Lower lobe of right lung (tissue), 2 donors: ENCODE data around the gene SPATA32. TPM values are rescaled to one million over a fixed set of nuclear protein-coding genes. Genes with fewer than 3 reads are reported as not detected.

Source experiments
- ATAC-seq, 2 donors: fragments of 200-7000 bp; cut with Tn5 transposase; one replicate each; pipeline ENCODE4 v1.9.1; 2020 to 2022; ENCODE audit warnings: mild to moderate bottlenecking in 2 of 2, moderate library complexity in 2 of 2
- DNase-seq: peaks from one replicate; pipeline ENCODE4 v3.0.0-alpha.2; 2020
- H3K27ac ChIP-seq: fragments of 200-600 bp; one replicate; pipeline ENCODE4 v1.8.0; 2022
- H3K27me3 ChIP-seq: fragments of 200-600 bp; one replicate; pipeline ENCODE4 v1.8.0; 2022; ENCODE audit warnings: low read depth
- H3K36me3 ChIP-seq: fragments of 200-600 bp; one replicate; pipeline ENCODE4 v1.8.0; 2022; ENCODE audit warnings: mild to moderate bottlenecking
- H3K4me1 ChIP-seq: fragments of 200-600 bp; one replicate; pipeline ENCODE4 v1.8.0; 2022
- H3K4me3 ChIP-seq: fragments of 200-600 bp; one replicate; pipeline ENCODE4 v1.8.0; 2022; ENCODE audit warnings: mild to moderate bottlenecking
- H3K9me3 ChIP-seq: fragments of 200-600 bp; one replicate; pipeline ENCODE4 v1.8.0; 2022
- CTCF ChIP-seq: fragments of 200-600 bp; IDR thresholded peaks from one replicate; pipeline ENCODE4 v1.8.0; 2022; ENCODE audit warnings: antibody characterized with exemption, mild to moderate bottlenecking
- intact Hi-C: fragments of 100-400 bp; cut with DNase I; formaldehyde crosslinking; loops from one replicate; pipeline ENCODE4 v1.11.0; 2022
- total RNA-seq: library from RNA; stranded (reverse); fragmentation: NEBNext Ultra II Directional; extraction: Animal tissue kit (Norgen Biotek cat#: 25700); gene quantifications from one replicate; pipeline ENCODE4 v1.2.1, GENCODE V29; 2021
- donor health status: DM: no; HTN: yes; CAD: no; lungs with severe emphysema.

SPATA32 gene
- total RNA-seq, 1 donor from 2014 or later = not detected

- ATAC-seq (no peak), DNase-seq (no peak)
- H3K27me3 ChIP-seq = no peaks in the 10 kb centered on the region
- peaks cover 13% of the 10 kb centered on the region for H3K4me1 ChIP-seq
- intact Hi-C loops = no loop called here
- H3K36me3 ChIP-seq = peaks cover 71% of the 10 kb centered on the region
- H3K4me3 ChIP-seq = no peak overlapping the region
- no peak for TF ChIP-seq CTCF
- H3K9me3 ChIP-seq = no peaks in the 10 kb centered on the region
- no peak overlapping the region for H3K27ac ChIP-seq
These were observed 24.2 kb downstream of the SPATA32 start for GRCh38 chr17:45237686-45238085.

GRCh38 chr17:45236282-45236606, 25.6 kb downstream of the SPATA32 start:
- Histone ChIP-seq H3K9me3 (no peaks in the 10 kb centered on the region), H3K27ac (no peak overlapping the region), H3K36me3 (peaks cover 60% of the 10 kb centered on the region), H3K4me1 (peaks cover 21% of the 10 kb centered on the region), H3K27me3 (no peaks in the 10 kb centered on the region), H3K4me3 (no peak overlapping the region)
- intact Hi-C loops = no loop called here
- no peak for DNase-seq
- no peak for ATAC-seq
- no peak for TF ChIP-seq CTCF

GRCh38 chr17:45235416-45236281, 26.2 kb downstream of the SPATA32 start:
- TF ChIP-seq CTCF = peak; percentile 82
- peaks cover 54% of the 10 kb centered on the region for H3K36me3 ChIP-seq
- no peak overlapping the region for H3K27ac ChIP-seq
- ATAC-seq = peak; percentile 62 to 75
- no peak overlapping the region for H3K4me3 ChIP-seq
- H3K9me3 ChIP-seq = no peaks in the 10 kb centered on the region
- DNase-seq = peak; percentile 85
- H3K27me3 ChIP-seq = no peaks in the 10 kb centered on the region
- intact Hi-C loops = no loop called here
- peaks cover 21% of the 10 kb centered on the region for H3K4me1 ChIP-seq

GRCh38 chr17:45234641-45235415, 27.1 kb downstream of the SPATA32 start:
- Histone ChIP-seq H3K9me3 (no peaks in the 10 kb centered on the region), H3K4me3 (no peak overlapping the region), H3K27me3 (no peaks in the 10 kb centered on the region), H3K27ac (no peak overlapping the region), H3K36me3 (peaks cover 46% of the 10 kb centered on the region), H3K4me1 (peaks cover 22% of the 10 kb centered on the region)
- ATAC-seq (peak in 1 of 2 donors; percentile 34), DNase-seq (no peak)
- intact Hi-C loops = no loop called here
- TF ChIP-seq CTCF = peak; percentile 15

- Histone ChIP-seq H3K27ac (no peak overlapping the region), H3K27me3 (no peaks in the 10 kb centered on the region), H3K9me3 (no peaks in the 10 kb centered on the region), H3K36me3 (peaks cover 33% of the 10 kb centered on the region), H3K4me3 (no peak overlapping the region), H3K4me1 (peaks cover 36% of the 10 kb centered on the region)
- no peak for ATAC-seq
- no peak for TF ChIP-seq CTCF
- no peak for DNase-seq
- intact Hi-C loops = no loop called here
These were observed 28.4 kb downstream of the SPATA32 start for GRCh38 chr17:45233423-45233924.
